Fibroblast of pulmonary artery (primary cell): ENCODE measurements around the gene MRPL50.

Source experiments
- DNase-seq: peaks from one replicate; pipeline ENCODE4 v3.0.0-alpha.2; 2010; ENCODE audit warnings: low read depth
- H3K4me3 ChIP-seq: replicated peaks from 2 replicates; pipeline ENCODE4 v1.5.1; 2011; ENCODE audit warnings: low read depth, mild to moderate bottlenecking, control low read depth, low read length, moderate library complexity
- CTCF ChIP-seq: IDR thresholded peaks from 2 replicates; pipeline ENCODE4 v1.5.1; 2011; ENCODE audit warnings: mild to moderate bottlenecking, control low read depth, low read length, inconsistent platforms; ENCODE audit errors: missing control alignments

The MRPL50 gene

GRCh38 chr9:101398068-101398929 is at the start of gene MRPL50, which contains the start of gene ZNF189:
Gene MRPL50 (minus strand): TSS chr9:101398618. CDS start chr9:101398592, 26 bp downstream.
Gene ZNF189 (plus strand): TSS chr9:101398851. CDS start chr9:101399157, 306 bp downstream.
- DNase-seq, result peak; percentile 99
- TF ChIP-seq CTCF, result no peak
- H3K4me3 ChIP-seq, result peak within 1 kb of the TSS; percentile 95

- H3K4me3 ChIP-seq, result no peak overlapping the region
- no peak for TF ChIP-seq CTCF
- no peak for DNase-seq
These were observed 48.3 kb upstream of the MRPL50 start for GRCh38 chr9:101446732-101447131.

- DNase-seq, result peak; percentile 24
- H3K4me3 ChIP-seq, result peak overlapping the region; percentile 27
- no peak for TF ChIP-seq CTCF
These were observed 47.1 kb upstream of the MRPL50 start for GRCh38 chr9:101445353-101446029.

- no peak for TF ChIP-seq CTCF
- DNase-seq, result no peak
These were observed 45.0 kb upstream of the MRPL50 start for GRCh38 chr9:101443364-101443771.

GRCh38 chr9:101442736-101443135 is 44.3 kb upstream of the MRPL50 start:
- no peak for TF ChIP-seq CTCF
- no peak overlapping the region for H3K4me3 ChIP-seq
- no peak for DNase-seq

More at GRCh38 chr9:101443364-101443771, 45.0 kb upstream of the MRPL50 start:
- no peak overlapping the region for H3K4me3 ChIP-seq

GRCh38 chr9:101442318-101442717 is 43.9 kb upstream of the MRPL50 start:
- DNase-seq, result no peak
- no peak overlapping the region for H3K4me3 ChIP-seq
- TF ChIP-seq CTCF, result no peak
